NCI-H2227 (cell line): ENCODE results near the gene VAMP4.

ENCODE experiments used
- DNase-seq: peaks from one replicate; lab custom pipeline; 2025; ENCODE audit not compliant: unreplicated experiment; lab: John Stamatoyannopoulos, UW

Gene VAMP4

GRCh38 chr1:171741872-171742576, at the start of gene VAMP4:
VAMP4 (minus strand) TSS chr1:171742065; CDS start chr1:171738414, 3,651 bp downstream.
- peak; percentile 92 for DNase-seq

GRCh38 chr1:171790318-171790717, 48.5 kb upstream of the VAMP4 start:
- no peak for DNase-seq

DNA sequence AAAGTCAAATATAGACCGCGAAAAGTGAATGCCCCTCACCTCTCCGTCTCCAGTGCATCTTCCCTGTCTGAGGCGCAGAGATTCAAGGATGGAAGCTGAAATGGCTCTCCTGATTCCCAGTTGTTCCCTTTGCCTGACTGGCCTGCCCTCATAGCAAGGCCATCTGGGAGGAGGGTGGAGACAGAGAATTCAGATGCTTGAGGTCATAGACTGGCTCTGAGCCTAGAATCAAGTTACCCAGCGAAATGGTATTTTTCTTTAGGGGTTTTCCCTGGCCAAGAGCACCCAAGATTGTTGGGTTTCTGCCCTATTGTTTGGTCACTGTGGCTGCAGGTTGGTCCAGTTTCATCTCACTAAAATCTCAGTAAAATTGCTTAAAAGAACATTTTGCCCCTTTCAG, 46.8 kb upstream of the VAMP4 start:
- DNase-seq, result no peak

GRCh38 chr1:171787686-171788480, 46.0 kb upstream of the VAMP4 start:
- DNase-seq, result no peak

DNA sequence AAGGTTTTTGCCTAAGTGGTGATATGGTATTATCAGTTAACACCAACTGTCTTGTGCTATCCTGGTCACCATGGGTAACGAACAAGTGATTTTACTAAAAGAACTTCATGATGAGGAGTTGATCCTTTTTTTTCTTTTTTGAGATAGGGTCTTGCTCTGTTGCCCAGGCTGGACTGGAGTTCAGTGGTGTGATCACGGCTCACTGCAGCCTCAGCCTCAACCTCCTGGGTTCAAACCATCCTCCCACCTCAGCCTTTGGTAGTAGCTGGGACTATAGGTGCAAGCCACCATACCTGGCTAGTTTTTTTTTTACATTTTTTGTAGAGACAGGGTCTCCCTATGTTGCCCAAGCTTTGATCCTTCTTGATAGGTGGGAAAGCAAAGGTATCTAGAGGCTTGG, 44.7 kb upstream of the VAMP4 start:
- no peak for DNase-seq

- DNase-seq, result no peak
Observed at GRCh38 chr1:171785766-171786165, 43.9 kb upstream of the VAMP4 start.

- DNase-seq, result no peak
Observed at GRCh38 chr1:171784784-171785183, 42.9 kb upstream of the VAMP4 start.

DNA sequence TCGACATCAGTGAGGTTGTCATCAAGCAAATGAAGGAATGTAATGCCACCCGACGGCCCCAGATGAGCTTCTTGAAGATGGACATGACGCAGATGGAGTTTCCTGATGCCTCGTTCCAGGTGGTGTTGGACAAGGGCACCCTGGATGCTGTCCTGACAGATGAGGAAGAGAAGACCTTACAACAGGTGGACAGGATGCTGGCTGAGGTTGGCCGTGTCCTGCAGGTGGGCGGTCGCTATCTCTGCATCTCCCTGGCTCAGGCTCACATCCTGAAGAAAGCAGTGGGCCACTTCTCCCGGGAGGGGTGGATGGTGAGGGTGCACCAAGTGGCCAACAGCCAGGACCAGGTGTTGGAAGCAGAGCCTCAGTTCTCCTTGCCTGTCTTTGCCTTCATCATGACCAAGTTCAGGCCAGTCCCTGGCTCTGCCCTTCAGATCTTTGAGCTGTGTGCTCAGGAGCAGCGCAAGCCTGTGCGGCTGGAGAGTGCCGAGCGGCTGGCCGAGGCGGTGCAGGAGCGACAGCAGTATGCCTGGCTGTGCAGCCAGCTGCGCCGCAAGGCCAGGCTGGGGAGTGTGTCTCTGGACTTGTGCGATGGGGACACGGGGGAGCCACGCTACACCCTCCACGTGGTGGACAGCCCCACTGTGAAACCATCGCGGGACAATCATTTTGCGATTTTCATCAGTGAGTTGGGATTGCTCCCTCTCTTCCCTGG, 42.1 kb upstream of the VAMP4 start:
- no peak for DNase-seq

- DNase-seq, result peak; percentile 99
Observed at GRCh38 chr1:171781176-171781875, 39.5 kb upstream of the VAMP4 start, which contains the start of gene METTL13. METTL13 (plus strand) TSS chr1:171781660; CDS start chr1:171781968, 308 bp downstream.

DNA sequence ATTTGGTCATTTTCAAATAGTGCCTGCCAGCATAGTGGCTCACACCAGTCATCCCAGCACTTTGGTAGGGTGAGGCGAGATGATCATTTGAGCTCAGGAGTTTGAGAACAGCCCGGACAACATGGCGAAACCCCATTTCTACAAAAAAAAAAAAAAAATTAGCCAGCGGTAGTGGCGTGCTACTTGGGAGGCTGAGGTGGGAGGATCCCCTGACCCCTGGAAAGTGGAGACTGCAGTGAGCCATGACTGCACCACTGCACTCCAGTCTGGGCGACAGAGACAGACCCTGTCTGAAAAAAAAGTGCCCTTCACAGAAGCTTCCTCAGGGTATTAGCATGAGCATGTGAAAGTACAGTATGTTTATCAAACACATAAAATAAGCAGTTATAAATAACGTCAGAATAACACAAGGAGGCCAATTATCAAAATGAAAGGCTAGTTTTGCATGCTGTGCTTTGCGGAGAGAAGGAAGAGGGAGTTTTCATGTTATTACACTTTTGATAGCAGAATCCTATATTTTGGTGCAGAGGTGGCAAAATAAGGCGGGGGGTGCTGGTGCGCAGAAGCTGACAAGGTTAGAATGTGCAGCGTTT, 38.8 kb upstream of the VAMP4 start:
- DNase-seq, result peak; percentile 65

GRCh38 chr1:171772312-171772711, 30.4 kb upstream of the VAMP4 start:
- no peak for DNase-seq

- no peak for DNase-seq
Observed at GRCh38 chr1:171769754-171770153, 27.9 kb upstream of the VAMP4 start.

GRCh38 chr1:171769171-171769570, 27.3 kb upstream of the VAMP4 start:
- no peak for DNase-seq

DNA sequence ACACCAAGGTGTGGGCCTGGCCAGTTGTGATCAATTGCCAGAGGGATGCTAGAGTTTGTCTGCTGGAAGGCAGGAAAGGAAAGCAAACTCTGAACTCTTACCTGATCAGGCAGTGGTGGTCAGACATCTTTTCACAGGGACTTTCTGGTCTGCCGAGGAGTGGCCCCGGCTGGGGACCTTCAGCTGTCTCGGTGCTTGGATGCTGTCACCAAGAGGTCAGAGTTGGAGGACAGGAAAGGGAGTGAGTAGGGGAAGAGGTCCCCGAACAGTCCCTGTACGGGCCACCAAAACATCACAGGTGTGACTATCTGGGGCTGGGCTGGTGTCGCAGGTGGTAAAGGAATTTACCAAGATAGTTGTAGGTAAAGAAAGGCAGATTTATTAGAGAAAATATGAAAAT, 21.9 kb upstream of the VAMP4 start:
- DNase-seq, result no peak

GRCh38 chr1:171762143-171762563, 20.3 kb upstream of the VAMP4 start:
- DNase-seq, result no peak

DNA sequence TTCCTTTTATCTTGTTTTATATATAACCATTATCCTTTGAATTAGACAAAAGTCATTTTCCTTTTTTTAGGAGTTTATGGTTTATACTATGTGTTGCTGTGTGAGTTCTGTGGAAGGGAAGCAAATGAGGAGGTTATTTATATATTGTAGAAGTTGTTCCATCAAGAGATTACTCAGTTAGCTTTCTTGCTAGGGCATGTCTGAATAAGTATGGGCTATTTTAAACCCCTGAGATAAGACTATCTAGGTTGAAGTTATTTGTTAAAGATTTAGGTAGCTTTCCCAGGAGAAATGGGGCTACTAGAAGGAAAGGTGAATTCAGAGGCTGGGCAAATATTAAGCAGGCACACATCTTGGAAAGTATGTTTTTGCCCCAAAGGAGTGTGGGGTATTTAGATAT, 16.1 kb upstream of the VAMP4 start:
- no peak for DNase-seq

DNA sequence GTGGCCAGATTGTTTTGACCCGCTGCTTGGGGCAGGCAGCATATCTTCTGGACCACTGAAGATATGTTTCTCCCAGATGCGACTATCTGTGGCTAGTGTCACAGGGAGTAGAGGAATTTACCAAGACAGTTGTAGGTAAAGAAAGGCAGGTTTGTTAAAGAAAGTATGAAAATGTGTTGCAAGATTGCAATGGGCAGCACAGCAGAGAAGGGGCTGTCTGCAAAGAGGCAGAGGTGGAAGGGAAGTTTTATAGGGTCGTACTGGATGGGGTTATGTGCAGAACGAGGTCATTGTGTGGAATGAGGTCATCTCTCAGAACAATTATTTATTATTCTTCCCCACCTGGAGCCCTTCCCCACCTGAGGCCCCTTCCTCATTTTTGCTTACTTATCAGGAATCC, 15.0 kb upstream of the VAMP4 start:
- DNase-seq, result no peak

DNA sequence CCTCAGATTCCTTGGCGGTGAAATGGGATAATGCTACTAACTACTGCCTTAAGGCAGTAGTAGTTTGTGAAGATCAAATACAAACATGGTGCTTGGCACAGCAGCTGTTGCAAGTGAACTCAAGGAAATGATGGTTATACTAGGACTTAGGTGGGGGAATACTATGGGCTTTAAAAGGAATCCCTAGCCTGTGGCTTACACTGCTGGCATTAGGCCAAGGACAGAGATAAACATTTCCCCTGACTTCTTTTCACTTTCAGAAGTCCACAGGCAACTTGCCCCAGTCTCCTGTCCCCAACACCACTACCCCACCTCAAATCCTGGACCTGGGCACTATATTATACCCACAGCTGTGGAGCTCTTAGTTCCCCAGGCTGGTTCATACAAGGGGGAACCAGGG, 13.1 kb upstream of the VAMP4 start:
- DNase-seq, result no peak

GRCh38 chr1:171754353-171754705, 12.5 kb upstream of the VAMP4 start:
- DNase-seq, result no peak

DNA sequence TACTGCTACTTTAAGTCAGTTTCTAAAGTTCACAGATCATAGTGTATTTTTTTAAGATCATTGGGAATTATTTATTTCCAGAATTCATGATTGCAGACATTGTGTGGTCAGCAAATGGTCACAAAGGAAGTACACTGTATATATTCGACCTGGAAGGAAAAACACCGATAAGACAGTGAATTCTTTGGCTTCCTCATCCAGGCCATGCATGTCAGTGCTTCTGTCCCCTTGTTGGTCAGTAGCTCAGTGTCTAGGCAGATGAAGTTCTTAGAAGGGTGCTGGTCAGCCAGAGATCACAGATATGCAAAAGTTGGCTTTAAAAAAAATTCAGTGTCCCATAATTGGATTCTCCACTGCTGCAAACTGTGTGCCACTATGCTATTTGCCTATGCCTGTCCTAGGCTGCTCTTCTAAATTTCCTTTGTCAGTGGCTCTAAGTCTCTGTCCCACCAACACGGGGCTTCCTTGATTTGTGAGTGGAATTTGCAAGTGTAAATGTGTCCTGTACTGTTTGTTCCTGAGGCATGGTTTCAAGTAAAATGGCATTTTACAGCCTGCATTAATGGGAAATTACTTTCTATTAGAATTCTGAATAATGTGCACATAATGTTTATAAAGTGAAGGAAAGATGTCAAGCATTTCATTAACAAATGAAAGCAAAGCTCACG, 12.0 kb upstream of the VAMP4 start:
- no peak for DNase-seq
